IPS-NIHi7 (cell line): ENCODE results near the gene TARS1.
"Not testable (repeated sequence)": the region's sequence is repeated elsewhere in the genome, so short reads cannot be mapped to it uniquely, and the experiment has no call there.

Source experiments
- DNase-seq: peaks from one replicate; pipeline ENCODE4 v3.0.0; 2012; ENCODE audit warnings: mixed read lengths; ENCODE audit errors: extremely low spot score

The TARS1 gene

DNA sequence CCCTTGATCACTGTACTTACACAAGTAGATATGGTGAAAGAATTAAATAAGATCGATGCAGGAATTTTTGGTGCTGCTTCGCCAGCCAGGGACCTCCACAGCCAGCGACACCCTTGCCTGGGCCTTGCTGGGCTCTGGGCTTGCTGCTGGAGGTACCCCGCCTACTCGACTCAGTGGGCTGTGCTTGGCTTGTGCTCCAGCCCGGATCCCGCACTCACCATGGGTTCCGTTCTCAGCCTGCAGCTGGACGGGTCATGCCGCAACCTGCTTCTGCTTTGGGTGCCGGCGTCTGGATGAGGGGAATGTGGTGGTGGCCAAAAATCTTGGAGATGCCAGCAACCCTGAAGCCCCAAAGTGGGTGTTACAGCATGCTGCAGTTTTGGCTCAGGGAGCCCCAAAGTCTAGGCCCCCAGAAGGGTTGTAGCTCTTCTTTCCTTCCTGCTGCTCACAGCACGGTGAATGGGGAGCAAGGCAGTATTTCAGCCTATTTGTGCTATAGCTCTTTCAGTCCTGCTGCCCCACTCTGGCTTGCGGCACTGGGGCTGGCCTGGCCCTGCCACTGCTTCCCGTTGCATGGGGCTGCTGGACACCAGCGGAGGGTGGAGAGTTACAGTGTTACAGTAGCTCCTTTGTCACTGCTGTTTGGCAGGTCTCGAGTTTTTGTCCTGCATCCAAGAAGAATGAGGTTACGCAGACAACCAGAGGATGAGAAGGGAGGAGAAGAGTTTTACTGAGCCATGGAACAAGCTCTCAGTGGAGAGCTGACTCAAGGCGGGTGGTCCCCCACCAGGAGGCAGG is 48.0 kb downstream of the TARS1 start:
- DNase-seq = no peak

DNA sequence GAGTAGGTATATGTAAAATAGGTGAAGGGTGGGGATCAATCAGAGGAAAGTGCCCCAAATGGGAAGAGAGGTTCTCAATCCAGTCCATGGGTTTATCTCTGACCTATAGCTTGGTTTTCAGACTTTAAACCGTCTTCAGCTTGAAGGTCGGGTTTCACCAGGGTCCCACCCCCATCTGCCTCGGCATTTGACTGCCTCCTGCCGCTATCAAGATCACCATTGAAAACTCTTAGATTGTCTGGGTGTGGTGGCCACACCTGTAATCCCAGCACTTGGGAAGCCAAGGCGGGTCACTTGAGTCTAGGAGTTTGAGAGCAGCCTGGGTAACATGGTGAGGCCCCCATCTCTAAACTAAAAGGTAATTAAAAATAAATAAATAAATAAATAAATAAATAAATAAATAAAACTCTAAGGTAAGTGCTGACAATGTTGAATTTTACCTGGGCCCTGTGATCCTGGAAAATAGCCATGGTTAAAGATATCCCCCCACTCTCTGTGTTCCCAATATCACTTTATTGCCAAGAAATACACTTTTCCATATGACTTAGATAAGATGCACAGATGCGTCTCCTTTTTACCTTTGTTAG is 48.8 kb downstream of the TARS1 start:
- no peak for DNase-seq

DNA sequence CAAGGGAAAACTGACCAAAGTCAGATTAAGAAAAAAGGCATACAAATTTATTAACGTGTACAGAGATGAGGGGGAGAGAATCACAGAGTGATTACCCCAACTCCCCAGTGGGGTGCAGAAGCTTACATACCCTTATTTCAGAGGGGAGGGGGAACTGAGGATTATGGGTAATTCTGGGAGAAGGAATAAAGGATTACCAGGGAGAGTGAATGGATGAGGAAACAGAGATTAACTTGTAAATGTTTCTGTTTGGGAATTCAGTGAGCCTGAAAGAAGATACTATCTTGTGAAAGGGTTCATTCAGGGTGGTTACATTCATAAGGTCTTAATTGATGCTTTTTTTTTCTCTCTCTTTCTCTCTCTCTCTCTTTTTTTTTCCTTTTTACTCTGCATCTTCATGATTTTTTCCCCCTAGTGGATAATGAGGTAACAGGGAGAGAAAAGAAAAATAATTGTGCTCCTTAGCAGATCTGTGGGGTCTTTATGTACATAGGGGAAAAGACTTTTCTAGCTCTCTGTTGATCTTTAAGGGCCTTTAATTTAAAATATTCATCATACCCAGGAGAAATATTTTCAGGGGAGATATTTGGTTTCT is 49.4 kb downstream of the TARS1 start:
- DNase-seq = no peak

DNA sequence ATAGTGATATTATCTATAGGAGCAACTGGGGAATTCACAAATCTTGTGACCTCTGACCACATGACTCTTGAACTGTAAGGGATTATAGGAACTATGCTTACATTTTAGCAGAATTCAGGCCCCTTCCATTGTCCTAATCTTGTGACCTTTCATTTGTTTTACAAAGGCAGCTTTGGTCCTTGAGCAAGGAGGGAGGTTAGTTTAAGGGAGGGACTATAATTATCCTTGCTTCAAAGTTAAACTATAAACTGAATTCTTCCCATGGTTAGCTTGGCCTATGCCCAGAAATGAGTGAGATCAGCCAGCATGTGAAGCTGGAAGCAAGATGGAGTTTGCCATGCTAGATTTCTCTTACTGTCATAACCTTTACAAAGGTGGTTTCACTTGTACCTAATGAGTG is 51.2 kb downstream of the TARS1 start:
- no peak for DNase-seq

DNA sequence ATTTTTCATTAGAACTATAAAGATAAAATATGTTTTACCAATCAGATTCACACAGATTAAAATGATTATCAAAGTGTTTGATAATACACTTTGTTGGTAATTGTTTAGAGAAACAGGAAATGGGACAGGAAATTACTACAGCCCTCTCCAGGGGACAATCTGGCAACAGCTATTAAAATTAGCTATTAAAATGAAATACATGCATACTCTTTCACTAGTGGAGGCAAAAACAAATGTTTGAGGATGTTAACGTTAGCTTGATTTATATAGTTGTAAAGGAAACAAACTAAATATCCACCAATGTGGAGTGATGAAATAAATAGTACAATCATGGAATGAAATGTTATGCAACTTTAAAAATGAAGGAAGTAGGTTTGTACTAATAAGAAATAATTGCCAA is 53.7 kb downstream of the TARS1 start:
- DNase-seq = no peak

DNA sequence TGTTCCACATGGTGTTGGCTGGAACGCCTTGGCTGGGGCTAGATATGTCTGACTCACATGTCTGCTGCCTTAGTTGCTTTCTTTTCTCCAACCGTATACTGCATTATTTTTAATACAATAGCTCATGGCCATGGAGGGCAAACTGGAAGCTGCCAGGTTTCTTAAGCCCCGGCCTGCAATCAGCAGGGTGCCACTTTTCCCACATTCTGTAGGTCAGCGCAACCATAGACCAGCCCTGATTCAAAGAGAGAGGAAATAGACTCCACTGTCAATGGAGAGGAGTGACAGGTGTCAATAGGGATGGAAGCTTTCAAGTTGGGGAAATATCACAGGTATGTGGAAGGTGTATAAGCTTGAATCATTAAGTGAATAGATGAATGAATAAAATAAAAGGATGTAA is 60.5 kb downstream of the TARS1 start:
- no peak for DNase-seq

DNA sequence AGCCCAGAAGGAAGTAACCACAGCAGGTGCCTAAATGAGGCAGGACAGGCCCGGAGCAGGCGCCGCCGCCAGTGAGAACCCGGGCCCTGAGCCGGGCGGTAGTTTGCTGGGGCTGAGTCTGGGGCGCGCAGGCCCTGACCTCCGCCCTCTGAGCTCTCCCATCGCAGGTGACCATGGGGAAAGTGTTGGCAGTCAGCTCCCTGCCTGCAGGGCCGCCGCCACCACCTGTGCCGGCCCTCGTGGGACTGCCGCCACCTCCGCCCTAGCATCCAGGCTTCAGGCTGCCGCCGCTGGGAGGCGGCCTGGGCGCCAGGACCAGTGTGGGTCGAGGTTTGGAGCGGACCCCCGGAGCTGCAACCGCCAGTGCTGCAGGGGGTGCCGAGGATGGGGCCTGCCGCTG is 61.1 kb downstream of the TARS1 start:
- DNase-seq = no peak

DNA sequence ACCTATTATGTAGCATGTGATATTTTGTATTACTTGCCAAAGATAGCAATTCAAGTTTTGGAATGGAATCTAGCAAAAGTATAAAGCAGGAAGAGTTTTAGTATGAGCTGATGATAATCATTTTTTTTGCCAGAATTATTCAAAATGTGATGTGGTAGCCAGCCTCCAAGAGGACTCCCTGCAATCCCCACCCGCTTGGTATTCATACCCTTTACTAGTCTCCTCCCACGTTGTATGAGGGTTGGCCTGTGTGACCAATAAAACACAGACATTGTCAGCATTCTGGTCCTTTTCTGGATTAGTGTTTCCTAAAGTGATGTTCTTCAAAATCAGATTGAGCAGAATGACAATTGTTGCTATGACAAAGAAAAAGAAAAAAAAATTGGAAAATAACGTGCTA is 63.8 kb downstream of the TARS1 start:
- no peak for DNase-seq

DNA sequence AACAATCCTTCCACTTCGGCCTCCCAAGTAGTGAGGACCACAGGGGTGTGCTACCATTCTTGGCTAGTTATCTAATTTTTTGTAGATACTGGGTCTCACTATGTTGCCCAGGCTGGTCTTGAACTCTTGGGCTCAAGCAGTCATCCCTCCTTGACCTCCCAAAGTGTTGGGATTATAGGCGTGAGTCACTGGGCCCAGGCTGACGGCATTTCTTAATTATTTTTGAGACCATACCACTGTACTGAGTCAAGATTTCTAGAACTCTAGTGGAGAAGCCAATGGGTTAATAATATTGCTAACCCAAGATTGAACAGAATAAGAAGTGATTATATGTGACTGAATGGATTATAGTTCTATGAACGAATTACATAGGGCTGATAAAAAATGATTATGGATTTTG is 66.7 kb downstream of the TARS1 start:
- DNase-seq = no peak

DNA sequence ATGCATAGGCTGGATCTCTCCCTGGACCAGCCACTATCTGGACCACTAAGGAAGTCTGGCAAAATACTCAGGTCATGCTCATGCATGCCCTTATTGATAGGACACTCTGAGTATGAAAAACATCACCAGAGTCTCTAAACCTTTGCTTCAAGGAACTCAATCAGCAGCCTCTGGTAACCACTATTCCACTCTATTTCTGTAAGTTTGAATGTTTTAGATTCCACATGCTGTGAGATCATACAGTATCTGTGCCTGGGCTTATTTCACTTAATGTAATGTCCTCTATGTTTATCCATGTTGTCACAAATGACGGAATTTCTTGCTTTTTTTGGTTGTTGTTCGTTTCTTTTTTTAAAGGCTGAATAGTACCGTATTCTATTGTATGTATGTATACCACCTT is 68.3 kb downstream of the TARS1 start:
- no peak for DNase-seq

DNA sequence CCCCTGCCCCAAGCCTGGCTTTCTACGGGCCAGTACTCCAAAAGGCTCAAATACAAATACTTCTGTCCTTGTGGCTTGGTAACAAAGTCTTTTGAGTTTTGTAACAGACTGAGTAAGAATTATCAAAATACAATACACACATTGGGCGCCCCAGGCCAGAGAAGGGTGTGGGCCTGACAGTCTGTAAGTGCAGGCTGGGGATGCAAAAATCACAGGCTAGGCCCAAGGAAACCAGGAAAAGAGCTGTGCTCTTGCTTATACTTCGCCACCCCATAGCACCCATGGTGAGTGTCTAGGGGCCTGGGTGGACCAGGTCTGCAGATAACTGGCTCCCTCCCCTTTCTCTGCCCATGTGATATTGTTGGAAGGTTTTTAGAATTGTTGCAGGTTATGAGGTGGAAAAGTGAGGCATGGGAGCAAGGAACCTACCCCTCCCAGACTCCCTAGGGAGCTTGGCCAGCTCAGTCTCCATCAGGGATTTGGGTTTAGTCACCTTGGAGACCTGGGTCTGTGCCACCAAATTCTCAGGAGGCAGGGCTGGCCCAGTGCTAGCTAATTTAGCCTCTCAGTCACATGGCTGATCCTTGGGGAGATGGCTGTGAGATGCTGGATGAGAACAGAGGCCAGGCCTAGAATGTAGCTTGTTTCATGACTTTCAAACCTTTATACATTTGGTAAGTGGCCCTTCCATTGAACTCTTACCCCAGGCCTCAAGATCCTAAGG is 72.9 kb downstream of the TARS1 start:
- DNase-seq = no peak

DNA sequence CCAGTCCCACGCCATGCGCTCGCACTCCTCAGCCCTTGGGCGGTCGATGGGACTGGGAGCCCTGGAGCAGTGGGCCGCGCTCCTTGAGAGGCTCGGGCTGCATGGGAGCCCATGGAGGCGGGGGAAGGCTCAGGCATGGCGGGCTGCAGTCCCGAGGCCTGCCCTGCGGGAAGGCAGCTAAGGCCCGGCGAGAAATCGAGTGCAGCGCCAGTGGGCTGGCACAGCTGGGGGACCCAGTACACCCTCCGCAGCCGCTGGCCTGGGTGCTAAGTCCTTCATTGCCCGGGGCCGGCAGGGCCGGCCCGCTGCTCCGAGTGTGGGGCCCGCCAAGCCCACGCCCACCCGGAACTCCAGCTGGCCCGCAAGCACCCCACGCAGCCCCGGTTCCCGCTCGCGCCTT is 74.6 kb downstream of the TARS1 start:
- not testable (repeated sequence) for DNase-seq

DNA sequence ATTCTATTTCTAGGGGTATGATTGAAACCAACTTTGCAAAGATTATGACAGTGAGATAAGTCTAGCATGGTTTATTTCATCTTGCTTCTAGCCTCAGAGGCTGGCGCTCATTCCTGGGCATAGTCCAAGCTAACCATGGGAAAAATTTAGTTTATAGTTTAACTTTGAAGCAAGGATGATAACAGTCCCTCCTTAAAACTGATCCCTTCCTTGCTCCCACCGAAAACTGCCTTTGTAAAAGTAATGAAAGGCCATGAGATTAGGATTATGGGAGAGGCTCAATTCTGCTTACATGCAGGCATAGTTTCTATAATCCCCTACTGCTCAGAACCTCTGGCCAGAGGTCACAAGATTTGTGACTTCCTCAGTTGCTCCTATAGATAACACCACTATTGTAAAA is 75.7 kb downstream of the TARS1 start:
- no peak for DNase-seq
